Hematopoietic multipotent progenitor cell treated with erythropoietin and hydrocortisone succinate and interleukin-3 and kit ligand, for 6 days (in vitro differentiated cells): ENCODE data around the gene TMEM208.

Experiments used
- DNase-seq: peaks from one replicate; pipeline ENCODE4 v3.0.0-alpha.2; 2015

TMEM208 gene

GRCh38 chr16:67191995-67192681 is 34.8 kb upstream of the TMEM208 start, which contains the start of gene E2F4:
Gene E2F4, plus strand, starts transcription at chr16:67192155. Its CDS starts 73 bp downstream, at chr16:67192228.
- peak; percentile 97 for DNase-seq

GRCh38 chr16:67192781-67193361 is 34.1 kb upstream of the TMEM208 start:
- DNase-seq = peak; percentile 52

GRCh38 chr16:67193536-67193935 is 33.4 kb upstream of the TMEM208 start:
- DNase-seq = no peak

DNA sequence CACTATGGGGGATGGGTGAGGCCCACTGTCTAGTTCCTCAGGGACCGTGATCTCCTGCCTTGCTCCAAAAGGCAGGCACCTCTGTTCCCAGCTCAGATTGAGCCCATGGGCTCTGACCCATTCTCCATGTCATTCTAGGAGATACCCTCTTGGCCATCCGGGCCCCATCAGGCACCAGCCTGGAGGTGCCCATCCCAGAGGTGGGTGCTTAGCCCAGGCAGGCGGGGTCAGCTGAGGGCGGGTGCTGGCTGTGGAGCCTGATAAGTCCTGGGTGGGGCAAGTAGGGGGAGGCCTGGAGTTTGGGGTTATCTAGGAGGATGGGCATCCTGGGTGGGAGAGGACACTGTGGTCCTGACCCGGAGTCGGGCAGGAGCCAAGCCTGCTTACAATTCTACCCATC is 32.7 kb upstream of the TMEM208 start:
- DNase-seq = peak; percentile 90

- no peak for DNase-seq
Measured at GRCh38 chr16:67195676-67196075, 31.3 kb upstream of the TMEM208 start.

DNA sequence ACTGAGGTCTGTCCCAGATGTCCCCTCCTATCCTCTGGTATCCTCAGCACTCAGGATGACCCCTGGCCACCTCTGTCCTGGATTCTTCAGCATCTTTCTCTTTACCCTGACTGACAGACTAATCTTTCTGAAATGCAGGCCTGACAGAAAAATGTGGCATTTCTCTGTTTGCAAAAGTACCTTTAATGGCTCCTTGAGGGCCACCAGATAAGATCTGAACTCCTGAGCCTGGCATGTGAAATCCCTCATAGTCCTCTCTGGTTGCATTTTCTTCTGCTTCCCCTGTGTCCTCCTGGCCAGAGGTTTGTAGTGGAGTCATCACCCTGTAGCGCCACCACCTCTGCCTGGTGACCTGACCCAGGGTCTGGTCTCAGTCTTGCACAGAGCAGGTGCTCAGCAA is 30.0 kb upstream of the TMEM208 start:
- DNase-seq = no peak

DNA sequence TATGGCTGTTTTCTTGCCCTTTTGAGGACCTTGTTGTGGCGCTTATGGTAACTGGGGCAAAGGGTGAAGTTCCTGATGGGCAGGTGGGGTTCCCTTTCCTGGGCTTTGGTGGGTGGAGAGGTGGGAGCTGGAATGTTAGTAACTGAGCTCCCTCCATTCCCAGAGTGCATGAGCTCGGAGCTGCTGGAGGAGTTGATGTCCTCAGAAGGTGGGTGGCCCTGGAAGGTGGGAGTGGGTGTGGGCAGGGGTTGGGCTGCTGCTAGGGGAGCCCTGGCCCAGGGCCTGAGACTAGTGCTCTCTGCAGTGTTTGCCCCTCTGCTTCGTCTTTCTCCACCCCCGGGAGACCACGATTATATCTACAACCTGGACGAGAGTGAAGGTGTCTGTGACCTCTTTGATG is 29.2 kb upstream of the TMEM208 start:
- DNase-seq = no peak

- DNase-seq = peak; percentile 84
Measured at GRCh38 chr16:67198238-67198734, 28.6 kb upstream of the TMEM208 start.

GRCh38 chr16:67199011-67199807 is 27.7 kb upstream of the TMEM208 start, which contains the start of gene ELMO3:
Gene ELMO3, plus strand, starts transcription at chr16:67199131. Its CDS starts 196 bp downstream, at chr16:67199327.
- no peak for DNase-seq

GRCh38 chr16:67199808-67200198 is 27.1 kb upstream of the TMEM208 start:
- no peak for DNase-seq

- DNase-seq = no peak
Measured at GRCh38 chr16:67200491-67200890, 26.4 kb upstream of the TMEM208 start.

GRCh38 chr16:67201411-67202345 is 25.3 kb upstream of the TMEM208 start:
- DNase-seq = no peak

- DNase-seq = no peak
Measured at GRCh38 chr16:67202426-67202825, 24.5 kb upstream of the TMEM208 start.

- no peak for DNase-seq
Measured at GRCh38 chr16:67202956-67203493, 23.9 kb upstream of the TMEM208 start.

GRCh38 chr16:67204076-67204475 is 22.9 kb upstream of the TMEM208 start:
- no peak for DNase-seq

- no peak for DNase-seq
Measured at GRCh38 chr16:67206129-67206837, 20.6 kb upstream of the TMEM208 start.

DNA sequence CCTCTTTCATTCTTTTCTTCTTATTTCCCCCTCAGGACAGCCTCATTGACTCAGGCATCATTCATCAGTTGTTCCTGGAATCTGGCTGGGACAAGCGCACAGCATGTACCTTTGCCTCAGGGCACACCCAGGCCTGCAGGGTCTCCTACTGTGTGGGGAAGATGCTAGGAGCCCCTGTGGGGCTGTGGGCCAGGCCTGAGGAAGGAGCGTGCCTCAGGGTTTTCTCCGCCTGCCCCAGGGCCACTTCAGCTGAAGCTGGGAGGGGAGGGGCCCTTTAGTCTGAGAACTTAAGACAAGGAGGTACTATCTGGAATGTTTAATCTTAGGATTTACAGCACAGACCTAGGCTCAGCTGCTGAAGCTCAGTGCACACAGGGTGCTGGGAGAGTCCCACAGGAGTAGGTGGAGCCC is 20.1 kb upstream of the TMEM208 start:
- DNase-seq = no peak

DNA sequence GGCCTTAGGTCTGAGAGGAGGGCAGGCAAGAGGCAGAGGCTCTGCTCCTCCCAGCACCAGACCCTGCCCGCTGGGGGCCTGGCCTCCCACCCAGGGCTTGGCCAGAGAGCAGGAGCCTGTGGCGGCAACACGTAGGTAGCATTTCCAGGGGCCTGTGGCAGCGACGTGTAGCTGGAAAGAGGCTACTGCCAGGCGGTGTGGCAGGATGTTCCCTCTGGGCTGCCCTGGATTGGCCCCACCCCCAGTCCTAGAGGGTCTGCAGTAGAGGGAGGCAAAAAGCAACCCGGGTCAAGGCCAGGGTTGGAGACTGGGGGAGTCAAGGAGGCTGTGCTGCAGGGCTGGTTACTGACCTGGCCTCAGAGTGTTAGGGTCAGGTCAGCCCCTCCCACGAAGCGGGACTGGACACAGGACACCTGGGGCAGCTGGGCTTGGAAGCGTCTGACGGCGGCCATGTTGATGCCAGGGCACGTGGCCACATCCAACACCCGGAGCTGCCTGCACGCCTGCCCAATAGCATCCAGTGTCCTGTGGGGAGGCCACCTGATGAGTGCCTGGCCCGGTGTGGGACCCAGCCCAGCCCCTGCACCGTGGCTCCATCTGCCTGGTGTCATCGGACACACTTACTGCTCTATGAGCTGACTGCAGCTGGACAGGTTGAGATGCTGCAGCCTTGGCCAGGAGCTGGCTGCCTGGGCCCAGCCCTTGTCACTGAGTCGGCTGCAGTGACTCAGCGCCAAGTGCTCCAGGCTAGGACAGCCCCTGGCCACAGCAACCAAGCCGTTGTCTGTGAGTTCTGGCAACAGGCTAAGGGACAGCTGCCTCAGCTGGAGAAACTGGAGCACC is 19.5 kb upstream of the TMEM208 start:
- DNase-seq = peak; percentile 36

DNA sequence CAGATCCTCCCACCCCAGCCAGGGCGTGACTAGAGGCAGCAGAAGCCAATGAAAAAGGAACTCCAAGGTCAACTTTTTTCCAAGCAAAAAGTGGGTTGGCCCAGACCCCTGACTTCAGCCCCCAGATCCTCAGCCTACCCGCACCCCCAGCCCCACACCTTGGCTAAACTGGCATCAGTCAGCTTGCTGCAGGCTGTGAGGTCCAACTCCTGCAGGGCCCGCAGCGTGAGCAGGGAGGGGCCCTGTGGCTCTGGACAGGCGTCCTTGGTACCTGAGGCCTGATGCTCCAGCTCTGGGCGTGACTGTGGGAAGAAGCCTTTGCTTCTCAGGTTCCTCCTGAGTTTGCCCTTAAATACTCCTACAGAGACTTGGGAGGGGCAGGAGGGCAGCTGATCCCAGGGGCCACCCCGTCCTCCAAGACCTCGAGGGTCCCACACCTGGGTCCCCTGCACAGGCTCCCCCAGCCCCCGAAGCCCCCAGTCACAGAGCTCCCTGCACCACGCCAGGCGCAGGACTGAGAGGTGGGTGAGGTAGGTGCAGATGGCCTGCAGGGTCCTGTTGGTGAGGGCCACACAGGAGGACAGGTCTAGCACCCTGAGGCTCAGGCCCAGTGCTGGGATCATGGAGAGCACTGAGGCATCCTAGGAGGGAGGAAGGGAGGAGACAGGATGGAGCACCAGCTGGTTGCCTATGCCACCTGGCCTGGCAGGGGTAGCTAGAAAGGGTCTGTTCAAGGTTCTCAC is 18.6 kb upstream of the TMEM208 start:
- no peak for DNase-seq

- no peak for DNase-seq
Measured at GRCh38 chr16:67209565-67209964, 17.4 kb upstream of the TMEM208 start.
